ENCODE results near the gene BCKDHA. TPM values are rescaled to one million over a fixed set of nuclear protein-coding genes. Genes with fewer than 3 reads are reported as not detected.
"Not testable (repeated sequence)": the region's sequence is repeated elsewhere in the genome, so short reads cannot be mapped to it uniquely, and the experiment has no call there.

Gene BCKDHA
- total RNA-seq, 3 donors from 2014 or later: 40.3 to 54.6 (median 53.1) TPM

DNA sequence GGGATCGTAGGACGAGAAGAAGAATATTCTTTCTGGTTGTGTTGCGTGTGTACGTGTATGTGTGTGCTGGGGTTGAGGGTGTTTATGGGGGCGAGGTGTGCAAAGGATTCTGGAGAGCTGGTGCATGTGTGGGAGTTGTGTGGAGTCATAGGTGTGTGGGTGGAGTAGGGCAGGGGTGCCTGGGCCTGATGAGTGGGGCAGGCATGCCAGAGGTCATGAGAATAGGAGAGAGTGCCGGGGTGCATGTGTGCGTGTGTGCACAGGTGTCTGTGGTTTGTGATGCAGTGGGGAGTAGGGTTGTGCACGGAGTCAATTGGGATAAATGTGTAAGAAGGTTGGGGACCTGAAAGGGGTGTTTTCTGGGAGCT, 20.6 kb upstream of the BCKDHA start:
- Histone ChIP-seq H3K27ac (peak overlapping the region; percentile 83 to 93), H3K9me3 (no peaks in the 10 kb centered on the region), H3K4me1 (peaks cover 8 to 14% of the 10 kb centered on the region in 2 donors), H3K4me3 (peak overlapping the region; percentile 65 to 86 (median 72)), H3K36me3 (no peaks in the 10 kb centered on the region), H3K27me3 (no peaks in the 10 kb centered on the region)
- intact Hi-C loops (cut with DNase I; ENCODE audit: low total_unique reads): no loop called here
- no peak for TF ChIP-seq POLR2A (IDR thresholded peaks at IDR 0.05)
- no peak for TF ChIP-seq POLR2AphosphoS5 (IDR thresholded peaks at IDR 0.05)
- TF ChIP-seq, protein P1, sequence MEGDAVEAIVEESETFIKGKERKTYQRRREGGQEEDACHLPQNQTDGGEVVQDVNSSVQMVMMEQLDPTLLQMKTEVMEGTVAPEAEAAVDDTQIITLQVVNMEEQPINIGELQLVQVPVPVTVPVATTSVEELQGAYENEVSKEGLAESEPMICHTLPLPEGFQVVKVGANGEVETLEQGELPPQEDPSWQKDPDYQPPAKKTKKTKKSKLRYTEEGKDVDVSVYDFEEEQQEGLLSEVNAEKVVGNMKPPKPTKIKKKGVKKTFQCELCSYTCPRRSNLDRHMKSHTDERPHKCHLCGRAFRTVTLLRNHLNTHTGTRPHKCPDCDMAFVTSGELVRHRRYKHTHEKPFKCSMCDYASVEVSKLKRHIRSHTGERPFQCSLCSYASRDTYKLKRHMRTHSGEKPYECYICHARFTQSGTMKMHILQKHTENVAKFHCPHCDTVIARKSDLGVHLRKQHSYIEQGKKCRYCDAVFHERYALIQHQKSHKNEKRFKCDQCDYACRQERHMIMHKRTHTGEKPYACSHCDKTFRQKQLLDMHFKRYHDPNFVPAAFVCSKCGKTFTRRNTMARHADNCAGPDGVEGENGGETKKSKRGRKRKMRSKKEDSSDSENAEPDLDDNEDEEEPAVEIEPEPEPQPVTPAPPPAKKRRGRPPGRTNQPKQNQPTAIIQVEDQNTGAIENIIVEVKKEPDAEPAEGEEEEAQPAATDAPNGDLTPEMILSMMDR (IDR thresholded peaks at IDR 0.05): no peak
- DNase-seq (ENCODE audit: low spot score in 2 of 2): no peak

DNA sequence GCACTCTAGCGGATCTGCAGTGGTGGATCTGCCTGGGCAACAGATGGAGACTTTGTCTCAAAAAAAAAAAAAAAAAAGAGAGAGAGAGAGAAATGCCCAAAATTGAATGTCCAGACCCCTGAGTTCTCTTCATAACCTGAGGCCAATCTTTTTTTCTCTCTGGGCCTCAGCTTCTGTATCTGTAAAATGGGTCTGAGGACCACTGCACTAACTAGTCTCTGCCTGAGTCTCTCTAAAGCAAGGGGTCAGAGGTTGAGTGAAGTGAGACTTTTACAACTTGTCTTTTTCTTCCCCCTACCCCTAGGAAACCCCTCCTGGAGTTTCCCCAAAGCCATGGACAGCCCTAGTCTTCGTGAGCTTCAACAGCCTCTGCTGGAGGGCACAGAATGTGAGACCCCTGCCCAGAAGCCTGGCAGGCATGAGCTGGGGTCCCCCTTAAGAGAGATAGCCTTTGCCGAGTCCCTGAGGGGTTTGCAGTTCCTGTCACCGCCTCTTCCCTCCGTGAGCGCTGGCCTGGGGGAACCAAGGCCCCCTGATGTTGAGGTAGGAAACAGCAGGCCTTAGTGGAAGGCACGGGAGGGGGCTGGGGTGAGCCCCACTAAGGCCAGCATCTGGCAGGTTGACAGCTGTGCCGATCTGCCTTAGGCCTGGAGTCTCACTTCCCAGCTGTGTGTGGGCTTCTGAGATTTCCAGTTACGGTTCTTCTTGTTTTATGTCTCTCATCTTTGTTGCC, 19.5 kb upstream of the BCKDHA start:
- H3K9me3 ChIP-seq: no peaks in the 10 kb centered on the region
- TF ChIP-seq, protein P1 (IDR thresholded peaks at IDR 0.05): no peak
- TF ChIP-seq POLR2A (IDR thresholded peaks at IDR 0.05) (no peak), POLR2AphosphoS5 (IDR thresholded peaks at IDR 0.05) (no peak)
- no peak overlapping the region for H3K4me3 ChIP-seq
- DNase-seq (ENCODE audit: low spot score in 2 of 2): no peak
- H3K27ac ChIP-seq: peak overlapping the region; percentile 25 to 55
- no peaks in the 10 kb centered on the region for H3K36me3 ChIP-seq
- intact Hi-C loops (cut with DNase I; ENCODE audit: low total_unique reads): no loop called here
- H3K27me3 ChIP-seq: no peaks in the 10 kb centered on the region
- peaks cover 8 to 14% of the 10 kb centered on the region in 2 donors for H3K4me1 ChIP-seq

- intact Hi-C loops (cut with DNase I; ENCODE audit: low total_unique reads); H3K27me3 ChIP-seq; H3K36me3 ChIP-seq; H3K4me1 ChIP-seq; DNase-seq (ENCODE audit: low spot score in 2 of 2); H3K4me3 ChIP-seq; H3K9me3 ChIP-seq; H3K27ac ChIP-seq: not testable (repeated sequence)
Measured at GRCh38 chr19:41381536-41381935, 16.1 kb upstream of the BCKDHA start.

DNA sequence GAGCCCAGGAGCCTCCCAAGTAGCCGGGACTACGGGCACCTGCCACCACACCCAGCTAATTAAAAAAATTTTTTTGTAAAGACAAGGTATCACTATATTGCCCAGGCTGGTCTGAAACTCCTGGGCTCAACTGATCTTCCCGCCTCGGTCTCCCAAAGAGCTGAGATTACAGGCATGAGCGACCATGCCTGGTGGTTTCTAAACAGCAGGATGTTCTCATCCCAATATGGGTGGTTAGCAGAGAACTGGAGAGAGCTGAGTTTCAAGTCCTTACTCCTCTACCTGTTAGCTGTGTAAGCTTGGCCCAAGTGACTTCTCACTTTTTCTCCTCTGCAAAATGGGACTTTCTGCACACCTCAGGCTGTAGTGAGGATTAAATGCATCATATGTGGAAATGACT, 13.3 kb upstream of the BCKDHA start:
- no peak overlapping the region for H3K27ac ChIP-seq
- no peaks in the 10 kb centered on the region for H3K9me3 ChIP-seq
- no peaks in the 10 kb centered on the region for H3K36me3 ChIP-seq
- intact Hi-C loops (cut with DNase I; ENCODE audit: low total_unique reads): no loop called here
- H3K4me3 ChIP-seq: no peak overlapping the region
- no peaks in the 10 kb centered on the region for H3K27me3 ChIP-seq
- TF ChIP-seq, protein P1 (IDR thresholded peaks at IDR 0.05): no peak
- TF ChIP-seq POLR2A (IDR thresholded peaks at IDR 0.05) (no peak), POLR2AphosphoS5 (IDR thresholded peaks at IDR 0.05) (no peak)
- no peak for DNase-seq (ENCODE audit: low spot score in 2 of 2)
- H3K4me1 ChIP-seq: no peaks in the 10 kb centered on the region

GRCh38 chr19:41386442-41386841, 11.2 kb upstream of the BCKDHA start:
- DNase-seq (ENCODE audit: low spot score in 2 of 2): no peak
- Histone ChIP-seq H3K27me3 (no peaks in the 10 kb centered on the region), H3K36me3 (no peaks in the 10 kb centered on the region), H3K4me1 (no peaks in the 10 kb centered on the region), H3K4me3 (no peak overlapping the region), H3K27ac (peak overlapping the region; percentile 33 to 70), H3K9me3 (no peaks in the 10 kb centered on the region)
- intact Hi-C loops (cut with DNase I; ENCODE audit: low total_unique reads): no loop called here
- TF ChIP-seq, protein P1 (IDR thresholded peaks at IDR 0.05): no peak
- TF ChIP-seq POLR2A (IDR thresholded peaks at IDR 0.05) (no peak), POLR2AphosphoS5 (IDR thresholded peaks at IDR 0.05) (no peak)
